ENCODE results near the gene CARHSP1.

DNA sequence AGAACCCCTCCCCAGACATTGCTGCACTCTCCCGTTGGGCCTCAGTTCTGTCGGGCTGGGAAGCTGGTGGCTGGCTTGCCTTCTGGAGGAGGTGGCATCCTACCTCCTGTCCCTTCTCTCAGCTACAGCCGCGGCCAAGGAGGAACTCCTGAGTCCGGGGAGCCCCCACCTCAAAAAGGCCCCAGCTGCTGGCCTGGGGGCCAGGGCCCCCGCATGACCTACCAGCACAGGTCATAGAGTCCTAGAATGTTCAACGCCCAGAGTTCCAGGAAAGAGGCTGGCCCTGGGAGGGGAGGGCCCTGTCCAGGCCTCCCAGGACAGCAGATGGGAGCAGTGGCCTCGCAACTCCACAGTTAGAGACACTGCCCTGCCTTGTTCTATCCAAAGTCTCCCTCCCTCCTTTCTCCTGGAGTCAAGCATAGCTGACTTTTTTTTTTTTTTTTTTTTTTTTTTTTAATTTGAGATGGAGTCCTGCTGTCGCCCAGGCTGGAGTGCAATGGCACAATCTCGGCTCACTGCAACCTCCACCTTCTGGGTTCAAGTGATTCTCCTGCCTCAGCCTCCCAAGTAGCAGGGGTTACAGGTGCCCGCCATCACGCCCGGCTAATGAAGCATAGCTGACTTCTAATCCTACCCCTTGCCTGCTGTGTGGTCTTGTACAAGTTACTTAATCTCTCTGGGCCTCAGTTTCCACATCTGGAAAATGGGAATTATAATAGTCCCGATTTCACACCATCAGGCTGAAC lies 7.1 kb downstream of the CARHSP1 start:
- TF ChIP-seq, protein P1, sequence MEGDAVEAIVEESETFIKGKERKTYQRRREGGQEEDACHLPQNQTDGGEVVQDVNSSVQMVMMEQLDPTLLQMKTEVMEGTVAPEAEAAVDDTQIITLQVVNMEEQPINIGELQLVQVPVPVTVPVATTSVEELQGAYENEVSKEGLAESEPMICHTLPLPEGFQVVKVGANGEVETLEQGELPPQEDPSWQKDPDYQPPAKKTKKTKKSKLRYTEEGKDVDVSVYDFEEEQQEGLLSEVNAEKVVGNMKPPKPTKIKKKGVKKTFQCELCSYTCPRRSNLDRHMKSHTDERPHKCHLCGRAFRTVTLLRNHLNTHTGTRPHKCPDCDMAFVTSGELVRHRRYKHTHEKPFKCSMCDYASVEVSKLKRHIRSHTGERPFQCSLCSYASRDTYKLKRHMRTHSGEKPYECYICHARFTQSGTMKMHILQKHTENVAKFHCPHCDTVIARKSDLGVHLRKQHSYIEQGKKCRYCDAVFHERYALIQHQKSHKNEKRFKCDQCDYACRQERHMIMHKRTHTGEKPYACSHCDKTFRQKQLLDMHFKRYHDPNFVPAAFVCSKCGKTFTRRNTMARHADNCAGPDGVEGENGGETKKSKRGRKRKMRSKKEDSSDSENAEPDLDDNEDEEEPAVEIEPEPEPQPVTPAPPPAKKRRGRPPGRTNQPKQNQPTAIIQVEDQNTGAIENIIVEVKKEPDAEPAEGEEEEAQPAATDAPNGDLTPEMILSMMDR (IDR thresholded peaks at IDR 0.05): no peak
- TF ChIP-seq EZH2 (IDR thresholded peaks at IDR 0.05) (no peak), EZH2phosphoT487 (IDR thresholded peaks at IDR 0.05) (no peak)
